Karpas-422 (cell line): ENCODE results near the gene CSF2. TPM values are rescaled to one million over a fixed set of nuclear protein-coding genes. Genes with fewer than 3 reads are reported as not detected.

Experiments
- DNase-seq: peaks from one replicate; pipeline ENCODE4 v3.0.0-alpha.2; 2015
- H2AFZ ChIP-seq: fragments of 200-600 bp; sonication (generic); 2 replicates; pipeline ENCODE4 v1.6.1; 2014; ENCODE audit warnings: antibody characterized with exemption, low read length, mixed read lengths
- H3K27ac ChIP-seq: fragments of 200-600 bp; sonication (generic); 2 replicates; pipeline ENCODE4 v1.5.1; 2014; ENCODE audit warnings: mild to moderate bottlenecking, low read length, moderate library complexity
- H3K27me3 ChIP-seq: fragments of 200-600 bp; sonication (generic); 2 replicates; pipeline ENCODE4 v1.6.1; 2014; ENCODE audit warnings: low read length, mixed read lengths
- H3K36me3 ChIP-seq: fragments of 200-600 bp; sonication (generic); 2 replicates; pipeline ENCODE4 v1.6.1; 2014; ENCODE audit warnings: low read length, mixed read lengths; ENCODE audit not compliant: insufficient read depth
- H3K4me1 ChIP-seq: fragments of 200-600 bp; sonication (generic); 2 replicates; pipeline ENCODE4 v1.6.1; 2014; ENCODE audit warnings: mild to moderate bottlenecking, low read length, mixed read lengths
- H3K4me2 ChIP-seq: fragments of 200-600 bp; sonication (generic); 2 replicates; pipeline ENCODE4 v1.6.1; 2014; ENCODE audit warnings: low read length, low read depth, mild to moderate bottlenecking; ENCODE audit not compliant: poor library complexity, severe bottlenecking
- H3K4me3 ChIP-seq: fragments of 200-600 bp; sonication (generic); 2 replicates; pipeline ENCODE4 v1.5.1; 2014; ENCODE audit warnings: mild to moderate bottlenecking, antibody characterized with exemption, low read length, mixed read lengths
- H3K79me2 ChIP-seq: fragments of 200-600 bp; sonication (generic); 2 replicates; pipeline ENCODE4 v1.6.1; 2014; ENCODE audit warnings: mild to moderate bottlenecking, low read length, mixed read lengths
- H3K9ac ChIP-seq: fragments of 200-600 bp; sonication (generic); 2 replicates; pipeline ENCODE4 v1.6.0; 2014; ENCODE audit warnings: low read length
- H3K9me2 ChIP-seq: fragments of 200-600 bp; sonication (generic), shearing (Covaris generic); replicated peaks from 2 replicates; pipeline ENCODE4 v1.6.0; 2014; ENCODE audit warnings: mild to moderate bottlenecking, low read length, moderate library complexity; ENCODE audit not compliant: insufficient read depth
- H3K9me3 ChIP-seq: fragments of 300-700, 200-600 bp; sonication (generic); 2 replicates; pipeline ENCODE4 v1.6.1; 2014; ENCODE audit warnings: low read length, mixed read lengths
- H4K20me1 ChIP-seq: fragments of 200-600 bp; sonication (generic); 2 replicates; pipeline ENCODE4 v1.6.1; 2014; ENCODE audit warnings: mild to moderate bottlenecking, antibody characterized with exemption, low read length, low read depth; ENCODE audit not compliant: insufficient read depth
- total RNA-seq: library from RNA; depleted of rRNA; stranded (reverse); fragments of >200 nt; shearing (Covaris generic); gene quantifications from 2 replicates; pipeline ENCODE4 v1.2.3, GENCODE V29; 2014; ENCODE audit warnings: low replicate concordance

Gene CSF2
- total RNA-seq, 1 experiment from 2014 or later, result not detected

- Histone ChIP-seq H3K36me3 (no peaks in the 10 kb centered on the region), H3K9me3 (no peaks in the 10 kb centered on the region), H3K27ac (no peak overlapping the region), H3K79me2 (no peaks in the 10 kb centered on the region), H3K9ac (no peak overlapping the region), H3K4me2 (no peak overlapping the region), H3K4me3 (no peak overlapping the region), H2AFZ (no peak overlapping the region), H3K27me3 (no peaks in the 10 kb centered on the region), H3K9me2 (no peaks in the 10 kb centered on the region), H3K4me1 (no peaks in the 10 kb centered on the region), H4K20me1 (no peaks in the 10 kb centered on the region)
- DNase-seq, result no peak
Observed at GRCh38 chr5:132076202-132076830, 2.7 kb downstream of the CSF2 start.

- no peaks in the 10 kb centered on the region for H3K9me2 ChIP-seq
- H2AFZ ChIP-seq, result no peak overlapping the region
- H3K4me1 ChIP-seq, result no peaks in the 10 kb centered on the region
- H3K36me3 ChIP-seq, result no peaks in the 10 kb centered on the region
- H3K27me3 ChIP-seq, result no peaks in the 10 kb centered on the region
- no peaks in the 10 kb centered on the region for H3K9me3 ChIP-seq
- H4K20me1 ChIP-seq, result no peaks in the 10 kb centered on the region
- H3K27ac ChIP-seq, result no peak overlapping the region
- H3K9ac ChIP-seq, result no peak overlapping the region
- H3K4me3 ChIP-seq, result no peak overlapping the region
- no peak for DNase-seq
- H3K4me2 ChIP-seq, result no peak overlapping the region
- H3K79me2 ChIP-seq, result no peaks in the 10 kb centered on the region
Observed at GRCh38 chr5:132076983-132077382, 3.4 kb downstream of the CSF2 start.

- H3K27me3 ChIP-seq, result no peaks in the 10 kb centered on the region
- H3K9ac ChIP-seq, result no peak overlapping the region
- H4K20me1 ChIP-seq, result no peaks in the 10 kb centered on the region
- no peaks in the 10 kb centered on the region for H3K79me2 ChIP-seq
- H3K36me3 ChIP-seq, result no peaks in the 10 kb centered on the region
- no peak overlapping the region for H3K27ac ChIP-seq
- DNase-seq, result no peak
- no peak overlapping the region for H3K4me3 ChIP-seq
- H2AFZ ChIP-seq, result no peak overlapping the region
- no peak overlapping the region for H3K4me2 ChIP-seq
- no peaks in the 10 kb centered on the region for H3K4me1 ChIP-seq
- H3K9me2 ChIP-seq, result no peaks in the 10 kb centered on the region
- H3K9me3 ChIP-seq, result no peaks in the 10 kb centered on the region
Observed at GRCh38 chr5:132079081-132079480, 5.5 kb downstream of the CSF2 start.

GRCh38 chr5:132079619-132080018, 6.0 kb downstream of the CSF2 start:
- Histone ChIP-seq H3K9ac (no peak overlapping the region), H3K9me2 (no peaks in the 10 kb centered on the region), H3K4me2 (no peak overlapping the region), H3K36me3 (no peaks in the 10 kb centered on the region), H3K9me3 (no peaks in the 10 kb centered on the region), H3K4me3 (no peak overlapping the region), H2AFZ (no peak overlapping the region), H3K79me2 (no peaks in the 10 kb centered on the region), H4K20me1 (no peaks in the 10 kb centered on the region), H3K27ac (no peak overlapping the region), H3K4me1 (no peaks in the 10 kb centered on the region), H3K27me3 (no peaks in the 10 kb centered on the region)
- no peak for DNase-seq

GRCh38 chr5:132080595-132080994, 7.0 kb downstream of the CSF2 start:
- Histone ChIP-seq H3K4me2 (no peak overlapping the region), H4K20me1 (no peaks in the 10 kb centered on the region), H3K9me3 (no peaks in the 10 kb centered on the region), H3K4me1 (no peaks in the 10 kb centered on the region), H3K4me3 (no peak overlapping the region), H2AFZ (no peak overlapping the region), H3K9me2 (no peaks in the 10 kb centered on the region), H3K27me3 (no peaks in the 10 kb centered on the region), H3K79me2 (no peaks in the 10 kb centered on the region), H3K36me3 (no peaks in the 10 kb centered on the region), H3K27ac (no peak overlapping the region), H3K9ac (no peak overlapping the region)
- DNase-seq, result no peak

- H3K4me1 ChIP-seq, result no peaks in the 10 kb centered on the region
- no peaks in the 10 kb centered on the region for H3K9me3 ChIP-seq
- H3K4me3 ChIP-seq, result no peak overlapping the region
- no peak overlapping the region for H3K4me2 ChIP-seq
- H3K79me2 ChIP-seq, result no peaks in the 10 kb centered on the region
- H3K27me3 ChIP-seq, result no peaks in the 10 kb centered on the region
- H3K9ac ChIP-seq, result no peak overlapping the region
- H2AFZ ChIP-seq, result no peak overlapping the region
- no peak for DNase-seq
- no peak overlapping the region for H3K27ac ChIP-seq
- H3K9me2 ChIP-seq, result no peaks in the 10 kb centered on the region
- no peaks in the 10 kb centered on the region for H4K20me1 ChIP-seq
- H3K36me3 ChIP-seq, result no peaks in the 10 kb centered on the region
Observed at GRCh38 chr5:132081458-132081857, 7.9 kb downstream of the CSF2 start.

- no peak overlapping the region for H3K4me3 ChIP-seq
- H3K27me3 ChIP-seq, result no peaks in the 10 kb centered on the region
- no peaks in the 10 kb centered on the region for H4K20me1 ChIP-seq
- no peaks in the 10 kb centered on the region for H3K9me3 ChIP-seq
- H3K9ac ChIP-seq, result no peak overlapping the region
- no peak overlapping the region for H3K4me2 ChIP-seq
- H2AFZ ChIP-seq, result no peak overlapping the region
- H3K79me2 ChIP-seq, result no peaks in the 10 kb centered on the region
- H3K4me1 ChIP-seq, result no peaks in the 10 kb centered on the region
- DNase-seq, result no peak
- H3K36me3 ChIP-seq, result no peaks in the 10 kb centered on the region
- H3K9me2 ChIP-seq, result no peaks in the 10 kb centered on the region
- no peak overlapping the region for H3K27ac ChIP-seq
Observed at GRCh38 chr5:132082329-132083023, 8.9 kb downstream of the CSF2 start.

- H3K36me3 ChIP-seq, result no peaks in the 10 kb centered on the region
- no peak overlapping the region for H3K9ac ChIP-seq
- H3K79me2 ChIP-seq, result no peaks in the 10 kb centered on the region
- H3K27ac ChIP-seq, result no peak overlapping the region
- no peaks in the 10 kb centered on the region for H3K4me1 ChIP-seq
- no peaks in the 10 kb centered on the region for H4K20me1 ChIP-seq
- H3K27me3 ChIP-seq, result no peaks in the 10 kb centered on the region
- no peaks in the 10 kb centered on the region for H3K9me2 ChIP-seq
- no peaks in the 10 kb centered on the region for H3K9me3 ChIP-seq
- H2AFZ ChIP-seq, result no peak overlapping the region
- no peak overlapping the region for H3K4me2 ChIP-seq
- no peak for DNase-seq
- H3K4me3 ChIP-seq, result no peak overlapping the region
Observed at GRCh38 chr5:132083071-132083678, 9.6 kb downstream of the CSF2 start.
